Type B pancreatic cell (in vitro differentiated cells): Measurements from ENCODE around the gene DDR1. TPM values are rescaled to one million over a fixed set of nuclear protein-coding genes. Genes with fewer than 3 reads are reported as not detected.
A peak's percentile ranks its signal among the peaks of the same experiment; 100 is the strongest.

Source experiments
- DNase-seq: peaks from one replicate; pipeline ENCODE4 v3.0.0; 2021; ENCODE audit warnings: mixed read lengths; ENCODE audit not compliant: unreplicated experiment; ENCODE audit errors: extremely low spot score
- H3K27ac Mint-ChIP-seq: 2 replicates; pipeline ENCODE4 v1.8.0; 2021; ENCODE audit warnings: mild to moderate bottlenecking, mixed read lengths
- H3K27me3 Mint-ChIP-seq: 2 replicates; pipeline ENCODE4 v1.8.0; 2021; ENCODE audit warnings: mixed read lengths
- H3K36me3 Mint-ChIP-seq: 2 replicates; pipeline ENCODE4 v1.8.0; 2021; ENCODE audit warnings: mixed read lengths
- H3K4me1 Mint-ChIP-seq: one replicate; pipeline ENCODE4 v1.8.0; 2021; ENCODE audit warnings: mixed read lengths; ENCODE audit not compliant: unreplicated experiment
- H3K4me3 Mint-ChIP-seq: 2 replicates; pipeline ENCODE4 v1.8.0; 2021; ENCODE audit warnings: mild to moderate bottlenecking, mixed read lengths
- H3K9me3 Mint-ChIP-seq: 2 replicates; pipeline ENCODE4 v1.8.0; 2021; ENCODE audit warnings: mixed read lengths
- CTCF ChIP-seq: fragments of 200-600 bp; sonication (generic); conservative IDR thresholded peaks from 2 replicates; pipeline ENCODE4 v1.5.0; 2021; ENCODE audit warnings: antibody characterized with exemption, mild to moderate bottlenecking
- total RNA-seq: library from RNA; stranded (reverse); gene quantifications from 2 replicates; pipeline ENCODE4 v1.2.1, GENCODE V29; 2021; ENCODE audit warnings: low replicate concordance

Gene DDR1
- total RNA-seq, 1 donor from 2014 or later = 197 TPM

DNA sequence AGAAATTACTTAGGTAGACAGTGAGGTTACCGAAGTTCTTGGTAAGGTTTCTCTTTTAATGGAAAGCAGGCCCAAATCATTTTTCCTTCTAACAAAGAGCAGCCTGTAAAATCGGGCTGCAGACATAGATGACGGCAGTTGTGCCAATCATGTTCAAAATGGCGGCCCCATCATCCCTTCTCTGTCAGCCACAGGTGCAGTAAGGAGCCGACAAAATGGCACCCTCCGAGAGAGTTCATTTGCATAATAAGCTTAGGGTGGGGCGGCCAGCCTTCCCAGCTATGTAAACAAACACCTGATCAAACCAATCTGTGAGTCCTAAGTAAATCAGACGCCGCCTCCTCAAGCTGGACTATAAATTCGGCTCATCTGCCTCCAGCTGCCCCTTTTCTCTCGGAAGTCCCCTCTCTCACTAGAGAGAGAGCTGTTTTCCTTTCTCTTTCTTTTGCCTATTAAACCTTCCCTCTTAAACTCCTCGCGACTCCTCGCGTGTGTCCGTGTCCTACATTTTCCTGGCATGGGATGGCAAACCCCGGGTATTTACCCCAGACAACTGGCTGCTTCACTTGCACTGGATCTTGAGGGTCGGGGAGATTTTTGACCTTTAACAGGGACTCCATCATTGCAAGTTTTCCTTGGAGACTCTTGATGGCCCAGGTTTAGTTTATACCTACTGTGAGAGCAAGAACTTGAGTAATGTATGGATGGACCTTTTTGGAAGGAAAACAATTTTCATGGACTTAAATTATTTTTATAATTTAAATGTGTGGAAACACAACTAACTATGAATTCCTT lies 8.9 kb upstream of the DDR1 start:
- H3K4me3 Mint-ChIP-seq = no peak overlapping the region
- no peak for TF ChIP-seq CTCF
- H3K36me3 Mint-ChIP-seq = peaks cover 5% of the 10 kb centered on the region

DNA sequence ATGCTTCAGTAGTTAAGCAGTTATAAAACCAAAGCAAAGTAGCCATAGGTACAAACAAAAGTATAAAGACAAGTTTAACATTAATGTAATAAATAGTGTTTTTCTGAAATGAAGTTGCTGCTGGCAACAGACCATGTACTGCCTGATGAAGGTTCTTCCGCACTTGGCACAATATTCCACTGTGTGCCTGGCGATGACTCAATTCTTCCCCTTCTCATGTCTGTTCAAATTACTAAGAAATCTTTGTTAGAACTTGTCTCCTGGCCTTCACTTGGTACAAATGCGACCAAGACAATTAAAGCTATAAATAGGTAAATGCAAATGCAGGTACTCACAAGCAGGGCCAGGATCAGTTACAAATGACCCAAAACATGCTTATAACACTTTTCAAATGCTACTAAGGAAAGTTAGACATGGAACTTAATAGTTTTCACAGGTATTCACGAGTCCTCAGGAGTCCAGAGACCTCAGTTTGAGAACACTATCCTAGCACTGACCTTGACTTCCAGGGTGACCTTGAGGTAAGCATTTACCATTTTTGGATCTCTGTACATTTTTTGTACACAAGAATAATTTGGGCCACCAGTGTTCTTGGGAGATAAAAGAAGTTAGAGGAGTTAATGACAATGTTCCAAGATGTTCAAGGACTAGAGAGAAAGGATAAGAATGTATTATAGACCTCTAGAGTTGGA lies 8.1 kb upstream of the DDR1 start:
- no peak for DNase-seq
- TF ChIP-seq CTCF = no peak
- H3K27ac Mint-ChIP-seq = no peak overlapping the region
- H3K4me1 Mint-ChIP-seq = peaks cover 30% of the 10 kb centered on the region
- H3K36me3 Mint-ChIP-seq = peaks cover 5% of the 10 kb centered on the region
- H3K4me3 Mint-ChIP-seq = peak overlapping the region; percentile 15
- peaks cover 13% of the 10 kb centered on the region for H3K9me3 Mint-ChIP-seq
- H3K27me3 Mint-ChIP-seq = no peaks in the 10 kb centered on the region

More for the DNA sequence above, 8.9 kb upstream of the DDR1 start:
- Mint-ChIP-seq H3K4me1 (peaks cover 24% of the 10 kb centered on the region), H3K27me3 (no peaks in the 10 kb centered on the region), H3K27ac (no peak overlapping the region), H3K9me3 (peaks cover 19% of the 10 kb centered on the region)
- no peak for DNase-seq

DNA sequence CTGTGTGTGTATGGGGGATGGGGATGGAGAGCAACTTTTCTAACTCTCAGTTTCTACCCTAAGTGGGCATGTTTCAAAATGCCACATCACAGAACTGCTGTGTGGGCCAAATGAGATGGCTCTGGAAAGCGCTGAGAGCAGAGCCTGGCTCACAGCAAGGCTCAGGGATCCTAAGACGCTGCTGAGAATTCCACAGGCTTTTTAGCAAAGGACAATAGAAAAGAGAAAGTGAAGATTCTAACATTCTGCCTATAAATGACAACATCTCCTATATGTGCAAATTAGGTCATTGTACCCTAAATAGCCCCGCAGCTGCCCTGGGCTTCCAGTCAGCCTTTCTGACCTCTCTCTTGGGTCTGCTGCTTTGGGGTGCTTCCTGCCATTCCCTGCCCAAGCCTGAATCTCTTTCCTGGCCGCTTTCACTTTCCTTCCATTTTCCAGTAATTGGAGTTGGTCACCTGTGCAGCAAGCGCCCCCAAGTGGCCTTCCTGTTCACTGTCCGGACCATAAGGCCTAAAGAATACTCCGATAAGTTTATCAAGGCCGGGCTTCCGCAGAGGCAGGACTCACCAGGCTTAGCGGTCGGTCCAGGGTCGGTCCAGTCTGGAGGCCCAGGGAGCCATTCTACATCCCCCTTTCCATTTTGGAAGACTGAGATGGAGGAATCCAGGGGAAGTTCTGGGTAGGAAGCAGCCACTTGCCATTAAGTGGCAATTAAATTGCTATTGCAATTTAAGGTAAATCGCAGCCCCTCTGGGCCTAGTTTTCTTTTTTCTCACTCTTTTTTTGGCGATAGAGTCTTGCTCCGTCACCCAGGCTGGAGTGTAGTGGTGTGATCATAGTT lies 6.7 kb upstream of the DDR1 start:
- Mint-ChIP-seq H3K4me3 (peak overlapping the region; percentile 77), H3K27ac (peak overlapping the region; percentile 81), H3K27me3 (no peaks in the 10 kb centered on the region), H3K9me3 (peaks cover 7% of the 10 kb centered on the region), H3K36me3 (no peaks in the 10 kb centered on the region), H3K4me1 (peaks cover 44% of the 10 kb centered on the region)
- TF ChIP-seq CTCF = peak; percentile 92
- peak; percentile 85 for DNase-seq

GRCh38 chr6:30879684-30880427 lies 4.5 kb upstream of the DDR1 start:
- peak overlapping the region; percentile 87 for H3K27ac Mint-ChIP-seq
- peak overlapping the region; percentile 92 for H3K4me3 Mint-ChIP-seq
- DNase-seq = no peak
- H3K36me3 Mint-ChIP-seq = no peaks in the 10 kb centered on the region
- H3K27me3 Mint-ChIP-seq = no peaks in the 10 kb centered on the region
- no peaks in the 10 kb centered on the region for H3K9me3 Mint-ChIP-seq
- H3K4me1 Mint-ChIP-seq = peaks cover 52% of the 10 kb centered on the region
- TF ChIP-seq CTCF = no peak

GRCh38 chr6:30880698-30881252 lies 3.5 kb upstream of the DDR1 start:
- Mint-ChIP-seq H3K36me3 (peaks cover 5% of the 10 kb centered on the region), H3K27me3 (no peaks in the 10 kb centered on the region), H3K9me3 (no peaks in the 10 kb centered on the region), H3K4me1 (peaks cover 59% of the 10 kb centered on the region), H3K27ac (peak overlapping the region; percentile 97), H3K4me3 (peak overlapping the region; percentile 92)
- no peak for TF ChIP-seq CTCF
- no peak for DNase-seq
